ENCODE measurements around the gene AHI1. TPM values are rescaled to one million over a fixed set of nuclear protein-coding genes. Genes with fewer than 3 reads are reported as not detected.

AHI1 gene
- total RNA-seq, 1 donor from 2014 or later, result 9.3 TPM

DNA sequence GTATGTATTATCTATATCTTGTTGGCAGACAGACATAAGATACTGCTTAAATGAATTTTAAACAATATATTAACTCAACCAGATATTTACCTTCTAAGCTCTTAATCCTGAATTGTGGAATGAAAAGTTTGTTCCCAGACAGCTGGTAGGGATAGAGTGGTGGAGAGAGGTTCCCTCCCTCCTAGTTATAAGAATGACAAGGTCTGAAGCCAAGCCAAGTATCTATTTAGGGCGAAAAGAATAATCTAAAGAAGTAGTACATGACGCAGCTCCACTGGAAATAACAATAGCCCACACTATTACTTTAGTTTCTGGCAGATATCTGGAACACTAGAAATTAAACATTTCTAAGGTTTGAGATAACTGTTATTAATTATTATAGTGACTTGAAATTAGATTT, 104.3 kb downstream of the AHI1 start:
- Histone ChIP-seq H3K9me3 (replicated peaks) (no peaks in the 10 kb centered on the region), H3K27me3 (ENCODE audit: low read depth) (no peaks in the 10 kb centered on the region), H3K36me3 (no peaks in the 10 kb centered on the region), H3K4me3 (no peak overlapping the region), H3K4me1 (peaks cover 4% of the 10 kb centered on the region), H3K27ac (replicated peaks) (no peak overlapping the region)
- intact Hi-C loops (cut with micrococcal nuclease), result no loop called here
- DNase-seq, result no peak
- TF ChIP-seq, protein P1, sequence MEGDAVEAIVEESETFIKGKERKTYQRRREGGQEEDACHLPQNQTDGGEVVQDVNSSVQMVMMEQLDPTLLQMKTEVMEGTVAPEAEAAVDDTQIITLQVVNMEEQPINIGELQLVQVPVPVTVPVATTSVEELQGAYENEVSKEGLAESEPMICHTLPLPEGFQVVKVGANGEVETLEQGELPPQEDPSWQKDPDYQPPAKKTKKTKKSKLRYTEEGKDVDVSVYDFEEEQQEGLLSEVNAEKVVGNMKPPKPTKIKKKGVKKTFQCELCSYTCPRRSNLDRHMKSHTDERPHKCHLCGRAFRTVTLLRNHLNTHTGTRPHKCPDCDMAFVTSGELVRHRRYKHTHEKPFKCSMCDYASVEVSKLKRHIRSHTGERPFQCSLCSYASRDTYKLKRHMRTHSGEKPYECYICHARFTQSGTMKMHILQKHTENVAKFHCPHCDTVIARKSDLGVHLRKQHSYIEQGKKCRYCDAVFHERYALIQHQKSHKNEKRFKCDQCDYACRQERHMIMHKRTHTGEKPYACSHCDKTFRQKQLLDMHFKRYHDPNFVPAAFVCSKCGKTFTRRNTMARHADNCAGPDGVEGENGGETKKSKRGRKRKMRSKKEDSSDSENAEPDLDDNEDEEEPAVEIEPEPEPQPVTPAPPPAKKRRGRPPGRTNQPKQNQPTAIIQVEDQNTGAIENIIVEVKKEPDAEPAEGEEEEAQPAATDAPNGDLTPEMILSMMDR (IDR thresholded peaks at IDR 0.05; ENCODE audit: borderline replicate concordance), result no peak

DNA sequence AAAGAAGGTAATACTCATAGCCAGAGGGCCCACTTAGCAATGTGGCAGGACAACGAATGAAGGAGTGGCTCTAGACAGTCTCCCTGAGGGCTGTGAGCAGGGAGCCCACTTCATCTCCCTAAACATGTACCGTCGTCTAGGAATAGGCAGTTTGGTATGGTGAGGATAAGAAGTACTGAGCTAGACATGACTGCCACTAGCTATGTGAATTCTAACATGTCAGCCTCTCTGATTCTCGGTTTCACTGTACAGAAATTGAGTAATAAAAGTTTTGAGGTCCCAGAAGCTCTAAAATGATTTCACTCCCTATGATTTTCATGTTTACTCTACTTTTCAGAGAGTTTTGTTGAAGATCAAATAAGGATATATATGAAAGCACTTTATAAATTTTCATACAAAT, 107.1 kb downstream of the AHI1 start:
- intact Hi-C loops (cut with micrococcal nuclease), result no loop called here
- H3K27me3 ChIP-seq (ENCODE audit: low read depth), result no peaks in the 10 kb centered on the region
- H3K27ac ChIP-seq (replicated peaks), result no peak overlapping the region
- peaks cover 4% of the 10 kb centered on the region for H3K4me1 ChIP-seq
- H3K4me3 ChIP-seq, result no peak overlapping the region
- DNase-seq, result no peak
- H3K36me3 ChIP-seq, result no peaks in the 10 kb centered on the region
- TF ChIP-seq, protein P1 (IDR thresholded peaks at IDR 0.05; ENCODE audit: borderline replicate concordance), result no peak
- no peaks in the 10 kb centered on the region for H3K9me3 ChIP-seq (replicated peaks)

DNA sequence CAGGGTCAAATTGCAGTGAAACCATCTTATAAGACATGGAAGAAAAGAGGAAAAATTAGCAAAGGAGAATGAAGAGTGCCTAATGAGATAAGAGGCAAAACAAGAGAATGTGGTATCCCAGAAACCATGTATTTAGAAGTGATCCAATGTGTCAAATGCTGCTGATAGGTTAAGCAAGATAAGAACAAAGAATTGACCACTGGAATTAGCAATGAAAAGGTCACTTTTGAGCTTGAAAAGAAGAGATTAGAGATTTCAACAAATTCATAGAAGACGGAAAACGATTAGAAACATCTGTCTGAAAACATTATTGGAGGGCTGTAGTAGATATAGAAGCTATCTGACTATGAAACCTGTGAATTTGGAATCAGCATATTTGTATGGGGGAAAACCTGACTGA, 112.2 kb downstream of the AHI1 start:
- H3K4me1 ChIP-seq, result no peaks in the 10 kb centered on the region
- H3K36me3 ChIP-seq, result no peaks in the 10 kb centered on the region
- TF ChIP-seq, protein P1 (IDR thresholded peaks at IDR 0.05; ENCODE audit: borderline replicate concordance), result no peak
- DNase-seq, result no peak
- no peaks in the 10 kb centered on the region for H3K9me3 ChIP-seq (replicated peaks)
- intact Hi-C loops (cut with micrococcal nuclease), result no loop called here
- no peaks in the 10 kb centered on the region for H3K27me3 ChIP-seq (ENCODE audit: low read depth)
- H3K27ac ChIP-seq (replicated peaks), result no peak overlapping the region
- no peak overlapping the region for H3K4me3 ChIP-seq

DNA sequence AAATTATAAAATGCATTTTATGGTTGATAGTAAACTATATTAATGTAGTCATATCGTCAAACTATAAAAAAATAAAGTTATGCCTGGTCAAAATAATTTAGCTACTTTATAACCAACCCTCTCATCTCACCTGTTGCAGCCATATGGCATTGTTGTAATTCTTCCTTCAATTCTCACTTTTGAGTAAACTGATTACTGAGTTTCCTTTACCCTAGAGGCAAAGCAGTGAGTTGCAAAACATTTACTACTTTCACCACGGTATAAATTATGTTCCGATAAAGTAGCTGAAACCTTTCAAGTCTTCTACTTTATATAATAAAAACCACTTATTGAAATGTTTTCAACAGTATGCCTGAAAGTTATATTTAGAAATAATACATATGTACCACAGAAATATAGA, 113.8 kb downstream of the AHI1 start:
- no peak overlapping the region for H3K4me3 ChIP-seq
- H3K27ac ChIP-seq (replicated peaks), result no peak overlapping the region
- no peaks in the 10 kb centered on the region for H3K27me3 ChIP-seq (ENCODE audit: low read depth)
- H3K9me3 ChIP-seq (replicated peaks), result no peaks in the 10 kb centered on the region
- intact Hi-C loops (cut with micrococcal nuclease), result no loop called here
- no peaks in the 10 kb centered on the region for H3K4me1 ChIP-seq
- DNase-seq, result no peak
- TF ChIP-seq, protein P1 (IDR thresholded peaks at IDR 0.05; ENCODE audit: borderline replicate concordance), result no peak
- no peaks in the 10 kb centered on the region for H3K36me3 ChIP-seq

DNA sequence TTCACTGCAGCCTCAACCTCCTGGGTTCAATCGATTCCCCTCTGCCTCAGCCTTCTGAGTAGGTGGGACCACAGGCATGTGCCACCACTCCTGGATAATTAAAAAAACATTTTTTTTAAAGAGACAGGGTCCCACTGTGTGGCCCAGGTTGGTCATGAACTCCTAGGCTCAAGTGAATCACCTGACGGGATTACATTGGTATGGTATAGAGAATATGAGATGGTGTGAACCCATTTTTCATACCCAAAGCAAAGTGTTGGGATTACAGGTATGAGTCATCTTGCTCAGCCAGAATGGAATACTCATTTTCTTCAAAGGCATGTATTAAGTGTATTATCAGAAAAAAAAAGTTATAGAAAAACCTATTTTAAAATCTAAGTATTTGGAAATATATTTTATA, 114.2 kb downstream of the AHI1 start:
- Histone ChIP-seq H3K9me3 (replicated peaks) (no peaks in the 10 kb centered on the region), H3K4me1 (no peaks in the 10 kb centered on the region), H3K27ac (replicated peaks) (no peak overlapping the region), H3K27me3 (ENCODE audit: low read depth) (no peaks in the 10 kb centered on the region), H3K36me3 (no peaks in the 10 kb centered on the region), H3K4me3 (no peak overlapping the region)
- DNase-seq, result no peak
- TF ChIP-seq, protein P1 (IDR thresholded peaks at IDR 0.05; ENCODE audit: borderline replicate concordance), result no peak
- intact Hi-C loops (cut with micrococcal nuclease), result no loop called here

DNA sequence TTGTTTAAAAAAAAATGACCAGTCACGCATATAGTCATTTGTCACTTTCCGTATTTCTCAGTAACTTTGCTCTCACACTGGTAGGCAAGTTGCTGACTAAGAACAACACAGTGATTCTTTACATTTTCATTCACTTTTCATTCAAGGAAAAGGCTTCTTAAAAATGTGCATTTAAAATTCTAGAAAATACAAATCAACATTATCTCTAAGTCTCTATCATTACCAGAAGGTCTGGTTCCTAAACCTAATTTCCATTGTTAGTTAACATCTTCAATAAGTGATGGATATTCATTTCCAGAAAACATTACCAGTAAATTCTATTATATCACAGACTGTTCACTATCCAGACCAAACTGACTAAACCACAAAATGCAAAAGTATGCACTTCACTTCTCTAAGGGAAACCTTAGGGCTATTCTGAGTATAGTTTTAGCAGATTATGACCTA, 115.3 kb downstream of the AHI1 start:
- intact Hi-C loops (cut with micrococcal nuclease), result no loop called here

More for the DNA sequence above, 115.3 kb downstream of the AHI1 start:
- no peaks in the 10 kb centered on the region for H3K27me3 ChIP-seq (ENCODE audit: low read depth)
- no peak for DNase-seq
- TF ChIP-seq, protein P1 (IDR thresholded peaks at IDR 0.05; ENCODE audit: borderline replicate concordance), result no peak
- H3K4me1 ChIP-seq, result no peaks in the 10 kb centered on the region
- H3K9me3 ChIP-seq (replicated peaks), result no peaks in the 10 kb centered on the region
- H3K27ac ChIP-seq (replicated peaks), result no peak overlapping the region
- H3K36me3 ChIP-seq, result no peaks in the 10 kb centered on the region
- H3K4me3 ChIP-seq, result no peak overlapping the region

All from left ventricle myocardium inferior (tissue), 1 donor.